GM12892 (cell line): ENCODE measurements around the gene TGM6.

Experiments used
- POLR2A ChIP-seq: IDR thresholded peaks from 2 replicates; pipeline ENCODE4 v1.6.1; 2011; ENCODE audit warnings: low read depth, low read length, control low read depth
- TAF1 ChIP-seq: IDR thresholded peaks from 2 replicates; pipeline ENCODE4 v1.6.1; 2011; ENCODE audit warnings: low read depth, mild to moderate bottlenecking, control low read depth, low read length, borderline replicate concordance

GRCh38 chr20:2338411-2339066, 42.2 kb upstream of the TGM6 start:
- TF ChIP-seq TAF1: no peak
- TF ChIP-seq POLR2A: no peak
